Inflammatory macrophage treated with lipopolysaccharide for 4 hours (primary cell): Measurements from ENCODE around the gene ID3.
A peak's percentile ranks its signal among the peaks of the same experiment; 100 is the strongest.

Experiments
- DNase-seq: peaks from one replicate; pipeline ENCODE4 v3.0.0-alpha.2; 2020

ID3 gene

GRCh38 chr1:23564529-23565122, 5.3 kb upstream of the ID3 start:
- DNase-seq = no peak

- DNase-seq = no peak
Observed at GRCh38 chr1:23563755-23564374, 4.6 kb upstream of the ID3 start.

GRCh38 chr1:23563003-23563402, 3.7 kb upstream of the ID3 start:
- DNase-seq = no peak

GRCh38 chr1:23562137-23562876, 3.0 kb upstream of the ID3 start:
- DNase-seq = peak; percentile 69

GRCh38 chr1:23561813-23562100, 2.5 kb upstream of the ID3 start:
- no peak for DNase-seq

GRCh38 chr1:23561076-23561812, 1.9 kb upstream of the ID3 start:
- DNase-seq = peak; percentile 40

GRCh38 chr1:23559985-23560741, 862 bp upstream of the ID3 start:
- peak; percentile 62 for DNase-seq

GRCh38 chr1:23558872-23559135, 497 bp downstream of the ID3 start:
- no peak for DNase-seq

GRCh38 chr1:23558140-23558871, 995 bp downstream of the ID3 start:
- no peak for DNase-seq

- DNase-seq = no peak
Observed at GRCh38 chr1:23557471-23558124, 1.7 kb downstream of the ID3 start.

GRCh38 chr1:23556635-23557470, 2.4 kb downstream of the ID3 start:
- DNase-seq = no peak

- DNase-seq = no peak
Observed at GRCh38 chr1:23555986-23556634, 3.2 kb downstream of the ID3 start.

GRCh38 chr1:23555270-23555985, 3.9 kb downstream of the ID3 start:
- no peak for DNase-seq

- peak; percentile 69 for DNase-seq
Observed at GRCh38 chr1:23554481-23555269, 4.6 kb downstream of the ID3 start.

- DNase-seq = no peak
Observed at GRCh38 chr1:23554127-23554480, 5.2 kb downstream of the ID3 start.

GRCh38 chr1:23553231-23554126, 5.8 kb downstream of the ID3 start:
- DNase-seq = no peak

GRCh38 chr1:23551849-23552248, 7.5 kb downstream of the ID3 start:
- DNase-seq = no peak

GRCh38 chr1:23548704-23549143, 10.6 kb downstream of the ID3 start:
- no peak for DNase-seq
